ENCODE data around the gene GDPD4. TPM values are rescaled to one million over a fixed set of nuclear protein-coding genes. Genes with fewer than 3 reads are reported as not detected.

Gene GDPD4
- polyA plus RNA-seq, 1 donor = 0.26 TPM

DNA sequence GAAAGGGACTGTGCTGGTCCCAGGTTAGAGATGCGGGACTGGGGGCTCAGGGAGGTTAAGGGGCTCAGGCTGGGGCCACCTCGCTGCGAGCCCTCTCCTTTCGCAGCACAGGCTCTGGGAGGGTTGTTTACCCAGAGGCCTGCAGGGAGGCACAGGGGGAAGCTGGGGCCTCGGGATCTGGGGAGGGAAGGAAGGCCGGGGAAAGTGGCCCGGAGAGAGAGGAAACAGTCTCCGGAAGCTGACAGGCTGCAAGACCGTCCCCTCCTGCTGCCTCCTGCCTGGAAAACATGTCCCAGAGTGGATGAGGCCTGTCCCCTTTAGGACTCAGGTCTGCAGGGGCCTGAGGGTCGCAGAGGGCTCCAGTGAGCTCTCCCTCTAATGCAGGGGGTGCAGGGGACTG is 128.0 kb downstream of the GDPD4 start:
- DNase-seq = no peak

DNA sequence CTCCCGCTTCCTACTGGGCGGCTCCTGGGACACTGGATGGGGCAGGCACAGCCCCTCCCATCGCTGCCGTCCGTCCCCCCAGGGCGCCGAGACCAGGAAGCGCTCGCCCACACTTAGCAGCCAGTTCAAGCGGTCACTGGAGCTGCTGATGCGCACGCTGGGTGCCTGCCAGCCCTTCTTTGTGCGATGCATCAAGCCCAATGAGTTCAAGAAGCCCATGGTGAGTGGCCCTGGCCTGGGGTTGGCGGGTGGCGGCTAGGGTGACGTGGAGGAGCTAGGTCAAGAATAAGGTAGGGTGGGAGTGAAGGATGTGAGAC is 128.9 kb downstream of the GDPD4 start:
- no peak for DNase-seq

DNA sequence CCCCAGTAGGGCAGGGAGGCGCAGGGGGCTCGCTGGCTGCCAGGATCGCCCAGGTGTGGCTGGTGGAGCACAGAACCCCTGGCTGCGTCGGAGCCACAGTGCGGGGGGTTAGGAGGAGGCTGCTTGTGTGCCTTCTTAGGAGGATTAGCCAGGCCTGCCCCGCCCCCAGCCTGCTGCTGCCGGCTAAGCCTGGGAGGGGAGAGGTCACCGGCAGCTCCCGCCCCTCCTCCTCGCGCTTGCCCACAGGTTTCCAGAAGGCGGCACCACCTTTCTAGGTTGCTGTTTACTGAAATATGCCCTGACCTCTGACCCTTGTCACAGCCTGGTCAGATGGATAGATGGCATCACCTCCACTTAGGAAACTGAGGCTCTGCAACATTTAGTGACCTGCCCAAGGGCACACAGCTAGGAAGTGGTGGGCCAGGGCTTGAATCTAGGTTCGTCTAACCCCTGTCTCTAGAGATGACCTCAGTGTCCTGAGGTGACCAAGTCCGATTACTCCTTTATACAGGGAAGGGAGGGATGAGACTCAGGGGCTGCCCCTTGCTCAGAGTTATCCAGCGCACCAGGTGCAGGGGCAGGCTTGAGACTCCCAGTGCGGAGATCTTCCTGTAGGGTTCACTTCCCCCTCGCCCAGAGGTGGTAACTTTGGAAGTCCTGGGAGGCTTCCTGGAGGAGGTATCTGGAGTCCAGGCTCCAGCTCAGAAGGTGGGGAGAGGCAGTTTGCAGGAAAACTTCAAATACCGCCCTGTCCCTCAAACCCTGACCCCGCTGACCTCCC is 129.4 kb downstream of the GDPD4 start:
- no peak for DNase-seq

DNA sequence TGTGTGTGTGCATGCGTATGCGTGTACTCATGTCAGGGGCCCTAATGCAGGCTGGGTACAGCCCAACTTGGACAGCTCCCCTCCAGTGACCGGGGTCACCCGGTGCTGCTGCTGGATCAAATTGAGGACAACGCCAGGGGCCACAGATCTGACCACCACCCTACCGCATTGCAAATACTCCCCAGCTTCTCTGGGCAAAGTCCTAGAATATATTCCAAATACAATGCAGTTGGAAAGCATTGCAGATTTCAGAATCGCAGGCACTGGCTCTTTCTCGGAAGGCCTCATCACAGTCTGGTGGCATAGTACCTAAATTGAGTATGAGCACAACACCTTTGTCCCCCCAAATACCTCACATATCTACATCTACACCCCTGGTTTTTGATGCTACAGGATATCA is 130.2 kb downstream of the GDPD4 start:
- DNase-seq = no peak

DNA sequence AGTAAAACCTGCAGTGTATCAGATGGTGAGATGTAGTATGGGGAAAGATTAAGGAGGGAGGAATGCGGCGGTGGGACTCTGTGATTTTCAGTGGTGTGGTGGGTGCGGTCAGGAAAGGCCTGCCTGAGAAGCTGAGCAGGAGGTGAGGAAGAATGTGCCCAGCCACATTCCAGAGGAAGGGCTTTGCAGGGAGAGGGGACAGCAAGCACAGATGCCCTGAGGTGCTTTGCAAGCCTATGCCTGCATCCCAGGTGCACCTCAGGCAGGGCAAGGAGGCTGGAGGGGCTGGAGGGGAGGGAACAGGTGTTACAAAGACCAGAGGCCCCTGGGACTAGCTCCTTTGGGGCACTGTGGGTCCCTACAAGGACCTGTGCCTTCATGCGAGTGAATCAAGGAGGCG is 131.4 kb downstream of the GDPD4 start:
- DNase-seq = no peak

DNA sequence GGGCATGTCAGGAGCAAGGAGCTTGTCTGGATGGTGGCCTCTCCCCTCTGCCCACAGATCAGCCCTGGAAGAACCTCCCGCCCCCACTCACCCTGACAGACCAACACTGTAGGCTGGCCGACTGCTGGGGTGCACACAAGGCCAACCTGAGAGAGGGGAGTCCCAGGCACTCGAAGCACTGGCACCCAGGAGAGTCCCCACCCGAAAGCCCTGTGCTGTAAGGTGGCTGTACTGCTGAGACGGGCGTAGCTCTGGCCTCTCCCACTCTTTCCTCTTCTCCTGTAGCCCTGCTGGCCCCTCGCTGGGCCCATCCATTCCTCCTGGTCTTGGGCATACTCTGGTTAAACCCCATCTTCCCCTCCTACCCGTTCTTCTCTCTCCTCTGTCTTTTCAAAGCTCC is 133.7 kb downstream of the GDPD4 start:
- DNase-seq = no peak

DNA sequence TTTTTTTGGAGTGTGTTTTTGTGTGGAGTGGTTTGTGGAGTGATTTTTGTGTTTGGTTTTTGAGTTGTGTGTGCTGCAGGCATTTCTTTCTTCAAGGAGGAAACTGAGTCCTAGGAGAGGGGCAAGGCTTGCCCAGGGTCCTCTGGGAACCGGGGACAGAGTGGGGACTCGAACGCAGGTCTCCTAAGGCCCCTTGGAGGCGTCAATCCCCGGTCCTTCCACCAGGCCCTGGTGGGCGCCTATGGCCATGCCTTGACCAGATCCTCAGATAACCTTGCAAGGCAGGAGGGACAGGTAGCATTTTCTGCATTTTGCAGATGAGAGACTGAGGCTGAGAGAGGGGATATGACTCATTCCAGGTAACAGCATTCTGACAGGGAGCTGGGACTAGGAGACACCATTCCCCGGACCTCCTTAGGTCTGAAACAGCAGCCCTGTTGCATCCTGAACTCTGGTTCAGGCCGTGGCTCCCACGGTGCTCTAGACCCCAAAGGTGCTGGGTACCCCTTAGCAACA is 134.3 kb downstream of the GDPD4 start:
- DNase-seq = no peak

Other genes with a start within 250 kb of the GDPD4 start
- 10.6 TPM for gene CAPN5, start 234.7 kb downstream of the GDPD4 start, polyA plus RNA-seq (ENCODE audit: insufficient read length)
- gene OMP, start 198.8 kb downstream of the GDPD4 start, polyA plus RNA-seq (ENCODE audit: insufficient read length) = not detected
- 4.8 TPM for gene MYO7A, start 173.4 kb downstream of the GDPD4 start, polyA plus RNA-seq (ENCODE audit: insufficient read length)
- 98.0 TPM for gene PAK1, start 172.4 kb upstream of the GDPD4 start, polyA plus RNA-seq (ENCODE audit: insufficient read length)